Measurements from ENCODE around the gene RYR3. TPM values are rescaled to one million over a fixed set of nuclear protein-coding genes. Genes with fewer than 3 reads are reported as not detected.

The RYR3 gene
- total and polyA plus RNA-seq, 2 of the 13 experiments (the other 11 are each of a cell fraction or from before 2014, with no cell fraction given) = not detected

GRCh38 chr15:33807665-33808064, 496.9 kb downstream of the RYR3 start (continued):
- TF ChIP-seq ZBTB46 (CRISPR knock-in tag; IDR thresholded peaks at IDR 0.05; ENCODE audit: borderline replicate concordance) (no peak), CHD4 (IDR thresholded peaks at IDR 0.05; ENCODE audit: borderline replicate concordance, low read length) (no peak)

- H3K4me1 ChIP-seq (ENCODE audit: insufficient read depth, low read length) = no peaks in the 10 kb centered on the region
- peaks cover 0 to 17% of the 10 kb centered on the region in 2 experiments; a peak in 3 of 5 replicates for H3K27me3 ChIP-seq (ENCODE audit: control insufficient read depth in 1 of 2, insufficient read depth in 2 of 2, low read length in 2 of 2)
- no peak overlapping the region for H3K4me3 ChIP-seq (replicated peaks in 1 of 3; ENCODE audit: insufficient read depth in 1 of 3, low read depth in 2 of 3, low read length in 3 of 3)
- H3K79me2 ChIP-seq (ENCODE audit: insufficient read depth, low read length) = no peaks in the 10 kb centered on the region
- no peak overlapping the region for H3K4me2 ChIP-seq (ENCODE audit: low read depth, low read length)
- ChIA-PET CTCF (ENCODE audit: low intra/inter-chr PET ratio, low total read pairs) (no interaction called here), POLR2A (no interaction called here)
- no peak overlapping the region for H3K9ac ChIP-seq (ENCODE audit: insufficient read depth, low read depth, low read length)
- H2AFZ ChIP-seq (ENCODE audit: low read length) = no peak overlapping the region
- no peaks in the 10 kb centered on the region for H4K20me1 ChIP-seq (ENCODE audit: insufficient read depth, low read length)
- H3K9me3 ChIP-seq (ENCODE audit: low read length) = no peaks in the 10 kb centered on the region
- ATAC-seq (no peak), DNase-seq (ENCODE audit: low spot score) (no peak), FAIRE-seq (no peak)
- H3K36me3 ChIP-seq (replicated peaks in 1 of 2; ENCODE audit: control insufficient read depth in 1 of 2, insufficient read depth in 2 of 2, low read length in 2 of 2) = no peaks in the 10 kb centered on the region
- intact Hi-C loops (cut with micrococcal nuclease; ENCODE audit: unreplicated experiment) (no loop called here), in situ Hi-C loops (cut with HindIII; ENCODE audit: extremely low pct_ligation_motif_present, low pct_unique_long_range_greater_than_20kb) (no loop called here)
- BruUV-seq (replicated peaks) = no TSS peak
- WGBS (ENCODE audit: low lambda C conversion rate) = 20% methylated on average over 8 of the region's 10 CpGs
- no peak for TF ChIP-seq ZNF589 (CRISPR knock-in tag; conservative IDR thresholded peaks at IDR 0.05)
- TF ChIP-seq ZBTB33 (CRISPR knock-in tag; IDR thresholded peaks at IDR 0.05) = no peak
- TF ChIP-seq ZGPAT (CRISPR knock-in tag; IDR thresholded peaks at IDR 0.05) = no peak
- TF ChIP-seq BATF2 (CRISPR knock-in tag; IDR thresholded peaks at IDR 0.05) = no peak
- no peak for TF ChIP-seq HOXA7 (CRISPR knock-in tag; IDR thresholded peaks at IDR 0.05)
- TF ChIP-seq NR2C2 (CRISPR knock-in tag; IDR thresholded peaks at IDR 0.05; ENCODE audit: borderline replicate concordance) = no peak
- no peak for TF ChIP-seq SETDB1 (CRISPR knock-in tag; IDR thresholded peaks at IDR 0.05; ENCODE audit: borderline replicate concordance)
- no peak for TF ChIP-seq JUND (CRISPR knock-in tag; IDR thresholded peaks at IDR 0.05)
- TF ChIP-seq PRPF4 (IDR thresholded peaks at IDR 0.05; ENCODE audit: low read depth, low read length, poor library complexity, severe bottlenecking) = no peak
- no peak overlapping the region for H3K27ac ChIP-seq (ENCODE audit: extremely low read length, insufficient read depth, low read length)
Observed at GRCh38 chr15:33808720-33809457, 498.1 kb downstream of the RYR3 start.

Data from HepG2 (cell line).